WTC11 (cell line): Measurements from ENCODE around the gene P2RX4.

Experiments used
- ATF2 ChIP-seq: sonication (generic); formaldehyde crosslinking; IDR thresholded peaks from 2 replicates; pipeline ENCODE4 v1.8.1; 2022; ENCODE audit warnings: low read depth, missing genetic modification reagents, borderline replicate concordance
- CBFB ChIP-seq: sonication (generic); formaldehyde crosslinking; IDR thresholded peaks from 2 replicates; pipeline ENCODE4 v1.8.1; 2022; ENCODE audit warnings: mild to moderate bottlenecking, low read depth, missing genetic modification reagents
- CREB1 ChIP-seq: sonication (generic); formaldehyde crosslinking; IDR thresholded peaks from 2 replicates; pipeline ENCODE4 v1.8.0; 2023; ENCODE audit warnings: mild to moderate bottlenecking, missing genetic modification reagents
- FOXJ3 ChIP-seq: sonication (generic); formaldehyde crosslinking; IDR thresholded peaks from 2 replicates; pipeline ENCODE4 v1.9.0; 2021; ENCODE audit warnings: missing genetic modification reagents, mild to moderate bottlenecking, borderline replicate concordance
- IRF1 ChIP-seq: sonication (generic); formaldehyde crosslinking; IDR thresholded peaks from 2 replicates; pipeline ENCODE4 v1.8.0; 2023; ENCODE audit warnings: missing genetic modification reagents
- JUN ChIP-seq: sonication (generic); formaldehyde crosslinking; IDR thresholded peaks from 2 replicates; pipeline ENCODE4 v1.8.0; 2023; ENCODE audit warnings: mild to moderate bottlenecking, missing genetic modification reagents
- TF ChIP-seq, protein P1 (sequence below): fragments of 200-600 bp; IDR thresholded peaks from 2 replicates; pipeline ENCODE4 v1.8.0; 2022; ENCODE audit warnings: antibody characterized with exemption
- TF ChIP-seq, protein P2 (sequence below): sonication (generic); formaldehyde crosslinking; IDR thresholded peaks from 2 replicates; pipeline ENCODE4 v1.8.1; 2023; ENCODE audit warnings: mild to moderate bottlenecking, missing genetic modification reagents

DNA sequence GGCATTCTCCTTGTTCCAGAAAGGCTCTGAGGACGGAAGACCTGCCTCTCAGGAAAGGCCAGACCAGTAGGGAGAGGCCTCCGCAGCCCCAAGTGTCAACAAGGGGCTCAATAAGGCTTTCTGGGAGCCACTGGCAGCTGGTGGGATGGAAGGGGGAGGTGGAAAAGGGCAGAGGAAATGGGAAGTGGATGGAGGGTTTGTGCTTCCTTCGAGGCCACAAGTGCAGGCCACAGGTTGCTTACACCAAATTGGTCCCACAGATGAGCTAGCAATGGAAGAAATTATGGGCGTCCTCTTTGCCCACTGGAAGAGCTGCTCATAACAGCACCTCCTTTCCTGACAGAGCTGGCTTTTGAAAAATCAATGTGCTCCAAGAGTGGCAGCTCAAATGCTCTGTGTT, 28.2 kb downstream of the P2RX4 start:
- TF ChIP-seq, protein P1, sequence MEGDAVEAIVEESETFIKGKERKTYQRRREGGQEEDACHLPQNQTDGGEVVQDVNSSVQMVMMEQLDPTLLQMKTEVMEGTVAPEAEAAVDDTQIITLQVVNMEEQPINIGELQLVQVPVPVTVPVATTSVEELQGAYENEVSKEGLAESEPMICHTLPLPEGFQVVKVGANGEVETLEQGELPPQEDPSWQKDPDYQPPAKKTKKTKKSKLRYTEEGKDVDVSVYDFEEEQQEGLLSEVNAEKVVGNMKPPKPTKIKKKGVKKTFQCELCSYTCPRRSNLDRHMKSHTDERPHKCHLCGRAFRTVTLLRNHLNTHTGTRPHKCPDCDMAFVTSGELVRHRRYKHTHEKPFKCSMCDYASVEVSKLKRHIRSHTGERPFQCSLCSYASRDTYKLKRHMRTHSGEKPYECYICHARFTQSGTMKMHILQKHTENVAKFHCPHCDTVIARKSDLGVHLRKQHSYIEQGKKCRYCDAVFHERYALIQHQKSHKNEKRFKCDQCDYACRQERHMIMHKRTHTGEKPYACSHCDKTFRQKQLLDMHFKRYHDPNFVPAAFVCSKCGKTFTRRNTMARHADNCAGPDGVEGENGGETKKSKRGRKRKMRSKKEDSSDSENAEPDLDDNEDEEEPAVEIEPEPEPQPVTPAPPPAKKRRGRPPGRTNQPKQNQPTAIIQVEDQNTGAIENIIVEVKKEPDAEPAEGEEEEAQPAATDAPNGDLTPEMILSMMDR = no peak
- TF ChIP-seq ATF2 (CRISPR knock-in tag) (no peak), CBFB (CRISPR knock-in tag) (no peak), JUN (no peak), IRF1 (CRISPR knock-in tag) (no peak), CREB1 (CRISPR knock-in tag) (no peak), FOXJ3 (no peak)
- TF ChIP-seq, protein P2, sequence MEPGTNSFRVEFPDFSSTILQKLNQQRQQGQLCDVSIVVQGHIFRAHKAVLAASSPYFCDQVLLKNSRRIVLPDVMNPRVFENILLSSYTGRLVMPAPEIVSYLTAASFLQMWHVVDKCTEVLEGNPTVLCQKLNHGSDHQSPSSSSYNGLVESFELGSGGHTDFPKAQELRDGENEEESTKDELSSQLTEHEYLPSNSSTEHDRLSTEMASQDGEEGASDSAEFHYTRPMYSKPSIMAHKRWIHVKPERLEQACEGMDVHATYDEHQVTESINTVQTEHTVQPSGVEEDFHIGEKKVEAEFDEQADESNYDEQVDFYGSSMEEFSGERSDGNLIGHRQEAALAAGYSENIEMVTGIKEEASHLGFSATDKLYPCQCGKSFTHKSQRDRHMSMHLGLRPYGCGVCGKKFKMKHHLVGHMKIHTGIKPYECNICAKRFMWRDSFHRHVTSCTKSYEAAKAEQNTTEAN (CRISPR knock-in tag) = no peak
